Stomach (tissue), 9 donors: ENCODE results near the gene ZNF692. TPM values are rescaled to one million over a fixed set of nuclear protein-coding genes. Genes with fewer than 3 reads are reported as not detected.

Experiments used
- DNase-seq, 2 donors: peaks; one replicate each; pipeline versions ENCODE4 v3.0.0 to v3.0.0-alpha.2; 2013 to 2019
- H3K27ac ChIP-seq, 5 donors: fragments of 200-600 bp in 4 of 5; sonication (generic) in 4 of 5; one replicate each; pipeline ENCODE4 v1.5.1; 2013 to 2019; ENCODE audit warnings: mild to moderate bottlenecking in 1 of 5, moderate library complexity in 1 of 5
- H3K27me3 ChIP-seq, 3 donors: fragments of 200-600 bp; sonication (generic); one replicate each; pipeline ENCODE4 v1.5.1; 2017 to 2019; ENCODE audit warnings: mixed run types in 1 of 3
- H3K36me3 ChIP-seq, 4 donors: fragments of 200-600 bp; sonication (generic); 1 replicate in 3 of 4; 2 replicates in 1 of 4; pipeline ENCODE4 v1.5.1; 2016 to 2019
- H3K4me1 ChIP-seq, 4 donors: fragments of 200-600 bp; sonication (generic); one replicate each; pipeline ENCODE4 v1.5.1; 2016 to 2019
- H3K4me3 ChIP-seq, 4 donors: fragments of 200-600 bp; sonication (generic) in 3 of 4; one replicate each; pipeline ENCODE4 v1.5.1; 2016 to 2019; ENCODE audit warnings: mild to moderate bottlenecking in 1 of 4
- H3K9me3 ChIP-seq, 4 donors: fragments of 200-600 bp; sonication (generic); one replicate each; pipeline ENCODE4 v1.5.1; 2016 to 2019
- CTCF ChIP-seq, 7 experiments: fragments of 450-650 bp in 4 of 7; fragments of 200-600 bp in 3 of 7; sonication (generic) in 3 of 7; IDR thresholded peaks; one replicate each; pipeline ENCODE4 v1.5.1; 2016 to 2019; ENCODE audit warnings: antibody characterized with exemption in 7 of 7, control low read depth in 2 of 7, mild to moderate bottlenecking in 1 of 7
- EP300 ChIP-seq: sonication (generic); formaldehyde crosslinking; IDR thresholded peaks from one replicate; pipeline ENCODE4 v1.6.1; 2017; ENCODE audit warnings: antibody characterized with exemption
- POLR2A ChIP-seq, 4 donors: fragments of 450-650 bp; IDR thresholded peaks; one replicate each; pipeline ENCODE4 v1.6.1; 2016; ENCODE audit warnings: antibody characterized with exemption in 4 of 4, control low read depth in 2 of 4, mild to moderate bottlenecking in 1 of 4, moderate library complexity in 1 of 4
- POLR2AphosphoS5 ChIP-seq, 3 donors: sonication (generic); formaldehyde crosslinking; IDR thresholded peaks; one replicate each; pipeline ENCODE4 v1.6.1; 2016; ENCODE audit warnings: antibody characterized with exemption in 3 of 3
- WGBS, 5 donors: extraction: QIAGEN DNeasy Blood & Tissue Kit in 3 of 5; methylation state at CpG; one replicate each; pipeline versions ENCODE4 v1.1.5 to v1.1.7; 2013 to 2018; 5-methylcytosine and 5-hydroxymethylcytosine counted together
- intact Hi-C: fragments of 100-400 bp; cut with DNase I; formaldehyde crosslinking; loops from one replicate; pipeline ENCODE4 v1.15.1; 2023; ENCODE audit warnings: low total_unique reads
- polyA plus RNA-seq, 3 donors: library from polyadenylated mRNA; stranded (reverse); fragments of 200-250 nt; gene quantifications; one replicate each; pipeline ENCODE4 v1.2.3, GENCODE V29; 2013
- total RNA-seq, 5 donors: library from RNA; depleted of rRNA; stranded (reverse); fragments of >200 nt; gene quantifications; one replicate each; pipeline versions ENCODE4 v1.1.0 to v1.2.3, GENCODE V29; 2014 to 2016
- donor health status: healthy with polysubstance abuse.
- donor health status: Bipolar disorder and iron deficiency.
- donor health status: healthy.

The ZNF692 gene
- total and polyA plus RNA-seq, 8 donors = 8.4 to 120 (median 76.4) TPM

GRCh38 chr1:248840946-248841345 lies 17.9 kb downstream of the ZNF692 start:
- 89 to 97% (median 91%) methylated on average over 4 of the region's 4 CpGs for WGBS, 5 donors
- intact Hi-C loops = no loop called here
- H3K27ac ChIP-seq = peak overlapping the region in 2 of 5 donors; percentile 30 to 51

GRCh38 chr1:248839168-248839555 lies 19.7 kb downstream of the ZNF692 start:
- TF ChIP-seq POLR2A (IDR thresholded peaks at IDR 0.05) = no peak
- TF ChIP-seq POLR2AphosphoS5 (IDR thresholded peaks at IDR 0.05) = no peak
- no peak for TF ChIP-seq EP300
- no peak for TF ChIP-seq CTCF (IDR thresholded peaks at IDR 0.05)
- Histone ChIP-seq H3K9me3 (no peaks in the 10 kb centered on the region), H3K27me3 (peaks cover 0 to 5% (median 0%) of the 10 kb centered on the region in 3 donors), H3K4me3 (peak overlapping the region; percentile 57 to 97 (median 78)), H3K36me3 (peaks cover 0 to 12% (median 3%) of the 10 kb centered on the region in 4 donors), H3K27ac (peak overlapping the region; percentile 98 to 100 (median 100)), H3K4me1 (peaks cover 33 to 57% (median 40%) of the 10 kb centered on the region in 4 donors)
- DNase-seq = no peak
- intact Hi-C loops = no loop called here
- 7 to 15% (median 10%) methylated on average over 10 of the region's 10 CpGs for WGBS, 5 donors

More at GRCh38 chr1:248840946-248841345, 17.9 kb downstream of the ZNF692 start:
- DNase-seq = no peak
- no peak for TF ChIP-seq EP300
- no peak for TF ChIP-seq CTCF (IDR thresholded peaks at IDR 0.05)
- TF ChIP-seq POLR2AphosphoS5 (IDR thresholded peaks at IDR 0.05) = no peak
- TF ChIP-seq POLR2A (IDR thresholded peaks at IDR 0.05) = no peak
- Histone ChIP-seq H3K9me3 (no peaks in the 10 kb centered on the region), H3K4me3 (no peak overlapping the region), H3K27me3 (no peaks in the 10 kb centered on the region), H3K4me1 (peaks cover 33 to 57% (median 40%) of the 10 kb centered on the region in 4 donors), H3K36me3 (peaks cover 16 to 30% (median 20%) of the 10 kb centered on the region in 4 donors)

- Histone ChIP-seq H3K9me3 (no peaks in the 10 kb centered on the region), H3K27ac (peak overlapping the region; percentile 98 to 100 (median 100)), H3K36me3 (peaks cover 0 to 12% (median 3%) of the 10 kb centered on the region in 4 donors), H3K4me3 (peak overlapping the region; percentile 57 to 97 (median 78)), H3K4me1 (peaks cover 33 to 57% (median 40%) of the 10 kb centered on the region in 4 donors), H3K27me3 (peaks cover 0 to 5% (median 0%) of the 10 kb centered on the region in 3 donors)
- intact Hi-C loops = no loop called here
- TF ChIP-seq POLR2A (IDR thresholded peaks at IDR 0.05) = peak in 2 of 4 donors; percentile 23 to 69
- TF ChIP-seq CTCF (IDR thresholded peaks at IDR 0.05) = no peak
- TF ChIP-seq EP300 = peak; percentile 7
- peak; percentile 79 to 89 (median 87) for TF ChIP-seq POLR2AphosphoS5 (IDR thresholded peaks at IDR 0.05)
- peak; percentile 94 to 96 for DNase-seq
- 0% methylated on average over 45 to 82 of the region's 82 CpGs for WGBS, 5 donors
These were observed 20.3 kb downstream of the ZNF692 start for GRCh38 chr1:248838357-248839167.

- Histone ChIP-seq H3K4me1 (peaks cover 29 to 50% (median 40%) of the 10 kb centered on the region in 4 donors), H3K27me3 (peaks cover 0 to 5% (median 0%) of the 10 kb centered on the region in 3 donors), H3K9me3 (no peaks in the 10 kb centered on the region), H3K4me3 (peak within 1 kb of the TSS; percentile 57 to 97 (median 78)), H3K27ac (peak within 1 kb of the TSS; percentile 98 to 100 (median 100)), H3K36me3 (peaks cover 0 to 8% (median 2%) of the 10 kb centered on the region in 4 donors)
- intact Hi-C loops = no loop called here
- WGBS, 5 donors = 0 to 1% (median 0%) methylated on average over 15 to 48 of the region's 48 CpGs
- peak; percentile 52 to 84 (median 82) for TF ChIP-seq POLR2AphosphoS5 (IDR thresholded peaks at IDR 0.05)
- no peak for TF ChIP-seq EP300
- no peak for TF ChIP-seq CTCF (IDR thresholded peaks at IDR 0.05)
- TF ChIP-seq POLR2A (IDR thresholded peaks at IDR 0.05) = peak in 1 of 4 donors; percentile 45
- peak; percentile 99 for DNase-seq
These were observed 21.0 kb downstream of the ZNF692 start, which contains the start of gene ZNF672 for GRCh38 chr1:248837781-248838356. TSS of gene ZNF672 (plus strand) at chr1:248838224. CDS start at chr1:248847275, 9,051 bp downstream.
